Upper lobe of left lung (tissue), 4 donors: ENCODE results near the gene APOC3.

ENCODE experiments used
- CTCF ChIP-seq, 6 experiments: fragments of 450-650 bp in 4 of 6; fragments of 200-600 bp in 2 of 6; sonication (generic) in 2 of 6; IDR thresholded peaks; one replicate each; pipeline ENCODE4 v1.5.1; 2016 to 2019; ENCODE audit warnings: antibody characterized with exemption in 6 of 6
- POLR2AphosphoS5 ChIP-seq, 2 donors: sonication (generic); formaldehyde crosslinking; IDR thresholded peaks; one replicate each; pipeline ENCODE4 v1.5.1; 2017; ENCODE audit warnings: antibody characterized with exemption in 2 of 2

GRCh38 chr11:116786966-116787365 is 42.7 kb upstream of the APOC3 start:
- no peak for TF ChIP-seq POLR2AphosphoS5 (IDR thresholded peaks at IDR 0.05)
- TF ChIP-seq CTCF (IDR thresholded peaks at IDR 0.05) = no peak
